ENCODE data around the gene RSPH10B.

- TF ChIP-seq CTCF (IDR thresholded peaks at IDR 0.05) (no peak), EZH2 (IDR thresholded peaks at IDR 0.05; ENCODE audit: borderline replicate concordance, insufficient read depth, low read depth, low read length, poor library complexity, severe bottlenecking) (no peak)
Observed at GRCh38 chr7:6007386-6007785, 36.9 kb upstream of the RSPH10B start.

All from B cell (primary cell).